ENCODE results near the gene COMMD1.

The COMMD1 gene

DNA sequence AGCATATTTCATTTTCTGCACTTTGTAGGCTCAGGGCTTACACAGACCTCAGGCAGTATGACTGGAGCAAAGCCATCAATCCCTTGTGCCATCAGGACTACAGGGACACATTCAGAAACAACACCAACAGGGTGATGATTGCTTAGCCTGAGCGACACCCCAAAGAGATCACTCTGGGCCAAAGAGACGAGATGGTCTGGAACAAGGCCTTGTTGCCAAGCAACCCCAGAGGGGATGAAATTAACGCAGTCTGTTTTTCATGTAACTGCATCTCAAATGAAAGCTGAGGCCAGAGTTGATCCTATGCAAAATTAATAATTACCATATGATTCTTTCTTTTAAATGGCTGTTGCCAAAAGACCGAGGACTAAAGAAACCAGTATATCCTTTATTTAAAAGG, 270.3 kb downstream of the COMMD1 start:
- H3K79me2 ChIP-seq (ENCODE audit: insufficient read depth, low read length): no peaks in the 10 kb centered on the region
- no peak for DNase-seq
- H3K27me3 ChIP-seq (ENCODE audit: insufficient read depth, low read length, poor library complexity): no peaks in the 10 kb centered on the region
- H3K4me1 ChIP-seq (ENCODE audit: insufficient read depth, low read length): no peaks in the 10 kb centered on the region
- ATAC-seq (ENCODE audit: insufficient read depth, low read depth): no peak
- H3K4me3 ChIP-seq (ENCODE audit: low read depth in 1 of 2, low read length in 2 of 2): no peak overlapping the region
- H4K20me1 ChIP-seq (ENCODE audit: insufficient read depth, low read length): no peaks in the 10 kb centered on the region
- no peak overlapping the region for H3K4me2 ChIP-seq (ENCODE audit: insufficient read depth, low read length)
- no peaks in the 10 kb centered on the region for H3K36me3 ChIP-seq (ENCODE audit: insufficient read depth, low read length)
- H3K9ac ChIP-seq (ENCODE audit: low read depth, low read length): no peak overlapping the region
- H3K9me3 ChIP-seq (ENCODE audit: insufficient read depth, low read length, severe bottlenecking): no peaks in the 10 kb centered on the region
- TF ChIP-seq EZH2 (IDR thresholded peaks at IDR 0.05; ENCODE audit: borderline replicate concordance, low read depth, low read length, severe bottlenecking) (no peak), CTCF (IDR thresholded peaks at IDR 0.05; ENCODE audit: borderline replicate concordance, extremely low read depth, low read length, poor library complexity, severe bottlenecking) (no peak)
- no peak overlapping the region for H2AFZ ChIP-seq (ENCODE audit: low read depth, low read length)
- H3K27ac ChIP-seq (ENCODE audit: low read length): no peak overlapping the region

- Histone ChIP-seq H3K4me1 (ENCODE audit: insufficient read depth, low read length) (peaks cover 3% of the 10 kb centered on the region; the same call in 1 of the 2 replicates), H3K9me3 (ENCODE audit: insufficient read depth, low read length, severe bottlenecking) (no peaks in the 10 kb centered on the region)
Observed at GRCh38 chr2:62176801-62177200, 271.3 kb downstream of the COMMD1 start.

GRCh38 chr2:62177392-62178049, 272.0 kb downstream of the COMMD1 start:
- no peak for DNase-seq
- ATAC-seq (ENCODE audit: insufficient read depth, low read depth): no peak

More at GRCh38 chr2:62176801-62177200, 271.3 kb downstream of the COMMD1 start:
- Histone ChIP-seq H3K9ac (ENCODE audit: low read depth, low read length) (no peak overlapping the region), H3K27me3 (ENCODE audit: insufficient read depth, low read length, poor library complexity) (no peaks in the 10 kb centered on the region), H2AFZ (ENCODE audit: low read depth, low read length) (no peak overlapping the region), H4K20me1 (ENCODE audit: insufficient read depth, low read length) (no peaks in the 10 kb centered on the region), H3K4me2 (ENCODE audit: insufficient read depth, low read length) (no peak overlapping the region), H3K79me2 (ENCODE audit: insufficient read depth, low read length) (no peaks in the 10 kb centered on the region), H3K36me3 (ENCODE audit: insufficient read depth, low read length) (no peaks in the 10 kb centered on the region), H3K4me3 (ENCODE audit: low read depth in 1 of 2, low read length in 2 of 2) (no peak overlapping the region), H3K27ac (ENCODE audit: low read length) (no peak overlapping the region)
- TF ChIP-seq CTCF (IDR thresholded peaks at IDR 0.05; ENCODE audit: borderline replicate concordance, extremely low read depth, low read length, poor library complexity, severe bottlenecking) (no peak), EZH2 (IDR thresholded peaks at IDR 0.05; ENCODE audit: borderline replicate concordance, low read depth, low read length, severe bottlenecking) (no peak)
- ATAC-seq (ENCODE audit: insufficient read depth, low read depth): no peak
- no peak for DNase-seq

More at GRCh38 chr2:62177392-62178049, 272.0 kb downstream of the COMMD1 start:
- no peaks in the 10 kb centered on the region for H3K27me3 ChIP-seq (ENCODE audit: insufficient read depth, low read length, poor library complexity)
- TF ChIP-seq CTCF (IDR thresholded peaks at IDR 0.05; ENCODE audit: borderline replicate concordance, extremely low read depth, low read length, poor library complexity, severe bottlenecking) (no peak), EZH2 (IDR thresholded peaks at IDR 0.05; ENCODE audit: borderline replicate concordance, low read depth, low read length, severe bottlenecking) (no peak)
- H3K9ac ChIP-seq (ENCODE audit: low read depth, low read length): no peak overlapping the region
- no peaks in the 10 kb centered on the region for H3K79me2 ChIP-seq (ENCODE audit: insufficient read depth, low read length)
- H2AFZ ChIP-seq (ENCODE audit: low read depth, low read length): no peak overlapping the region
- H3K27ac ChIP-seq (ENCODE audit: low read length): no peak overlapping the region
- H3K4me3 ChIP-seq (ENCODE audit: low read depth in 1 of 2, low read length in 2 of 2): no peak overlapping the region
- no peaks in the 10 kb centered on the region for H4K20me1 ChIP-seq (ENCODE audit: insufficient read depth, low read length)
- no peaks in the 10 kb centered on the region for H3K9me3 ChIP-seq (ENCODE audit: insufficient read depth, low read length, severe bottlenecking)
- H3K36me3 ChIP-seq (ENCODE audit: insufficient read depth, low read length): no peaks in the 10 kb centered on the region
- H3K4me2 ChIP-seq (ENCODE audit: insufficient read depth, low read length): no peak overlapping the region
- peaks cover 3% of the 10 kb centered on the region; the same call in 1 of the 2 replicates for H3K4me1 ChIP-seq (ENCODE audit: insufficient read depth, low read length)
